HG03103 (cell line): ENCODE data around the gene MAPK11.

ENCODE experiments used
- ATAC-seq: cut with Tn5 transposase; IDR thresholded peaks from one replicate; pipeline ENCODE4 v1.9.1; 2021; ENCODE audit warnings: low read depth; ENCODE audit not compliant: unreplicated experiment

MAPK11 gene

DNA sequence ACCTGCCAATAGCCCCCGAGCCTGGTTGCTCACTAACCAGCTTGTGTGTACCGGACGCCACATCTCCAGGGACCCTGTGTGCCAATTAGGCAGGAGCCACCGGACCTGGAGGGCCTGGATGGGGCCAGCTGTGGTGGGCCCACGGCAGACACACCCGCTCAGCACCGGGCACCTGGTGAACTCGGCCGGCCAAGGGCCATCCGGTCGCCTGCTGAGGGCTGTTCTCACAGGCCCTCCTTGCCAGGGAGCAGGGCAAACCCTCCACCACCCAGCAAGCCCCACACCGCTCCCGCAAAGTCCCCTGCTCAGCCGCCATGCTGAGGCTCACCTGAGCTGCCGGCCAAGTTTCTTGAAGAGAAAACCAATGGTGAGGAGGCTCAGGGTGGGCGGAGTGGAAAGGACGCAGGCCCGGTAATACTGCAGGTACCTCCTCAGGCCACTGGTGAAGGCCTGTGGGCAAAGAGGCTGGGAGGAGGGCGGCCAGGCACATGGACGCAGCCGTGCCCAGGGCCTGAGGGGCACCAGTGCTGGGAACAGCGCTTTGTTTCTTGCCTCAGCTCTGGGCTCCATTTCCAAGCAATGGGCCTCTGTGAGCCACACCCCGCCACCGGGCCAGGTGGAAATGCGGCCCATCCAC is 42.5 kb downstream of the MAPK11 start:
- ATAC-seq: no peak

DNA sequence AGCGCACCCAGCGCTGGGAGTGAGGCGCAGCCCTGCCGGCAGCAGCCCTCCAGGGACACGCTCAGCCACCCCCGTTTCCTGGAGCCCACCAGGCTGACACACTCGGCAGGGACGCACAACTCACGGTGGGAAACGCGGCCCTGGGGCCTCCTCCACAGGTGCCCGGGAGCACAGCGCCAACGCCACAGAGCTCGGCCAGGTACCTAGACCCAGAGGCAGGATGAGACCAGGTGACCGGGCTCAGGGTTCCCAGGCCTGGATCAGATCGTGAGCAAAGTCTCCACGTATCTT is 43.4 kb downstream of the MAPK11 start:
- no peak for ATAC-seq

DNA sequence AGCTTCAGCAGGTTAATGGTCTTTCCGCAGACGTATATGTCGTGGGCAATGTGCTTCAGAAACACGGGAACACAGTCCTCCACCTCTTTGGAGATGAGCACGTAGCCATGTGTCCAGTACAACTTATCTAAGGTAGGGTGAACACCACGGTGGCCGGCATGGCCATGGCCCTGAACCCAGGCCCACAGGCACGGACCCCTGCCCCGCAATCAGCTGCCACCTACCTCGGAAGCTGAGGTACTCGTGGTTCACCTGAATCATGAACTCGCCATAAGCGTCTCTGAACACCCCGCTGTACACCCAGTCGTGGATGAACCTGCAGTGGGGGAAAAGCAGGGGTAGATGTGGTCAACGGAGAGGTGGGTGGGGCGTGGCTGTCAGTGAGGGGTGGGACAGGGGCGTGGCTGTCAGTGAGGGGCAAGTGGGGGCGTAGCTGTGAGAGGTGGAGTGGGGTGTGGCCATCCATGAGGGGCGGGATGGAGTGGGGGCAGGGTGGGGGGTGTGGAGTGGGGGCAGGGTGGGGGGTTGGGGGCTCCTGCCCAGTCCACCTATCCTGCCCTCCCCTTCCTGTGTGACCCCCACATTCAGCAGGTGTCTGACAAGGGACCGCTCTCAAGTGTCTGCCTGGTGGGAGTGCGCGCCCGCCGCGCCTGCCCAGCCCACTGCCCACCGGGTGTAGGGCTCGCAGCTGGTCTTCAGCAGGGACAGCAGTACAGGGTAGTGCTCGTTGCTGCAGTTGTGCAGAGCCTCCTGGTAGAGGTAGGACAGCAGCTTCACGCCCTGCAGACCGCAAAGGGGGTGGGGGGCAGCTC is 43.9 kb downstream of the MAPK11 start:
- ATAC-seq: no peak

DNA sequence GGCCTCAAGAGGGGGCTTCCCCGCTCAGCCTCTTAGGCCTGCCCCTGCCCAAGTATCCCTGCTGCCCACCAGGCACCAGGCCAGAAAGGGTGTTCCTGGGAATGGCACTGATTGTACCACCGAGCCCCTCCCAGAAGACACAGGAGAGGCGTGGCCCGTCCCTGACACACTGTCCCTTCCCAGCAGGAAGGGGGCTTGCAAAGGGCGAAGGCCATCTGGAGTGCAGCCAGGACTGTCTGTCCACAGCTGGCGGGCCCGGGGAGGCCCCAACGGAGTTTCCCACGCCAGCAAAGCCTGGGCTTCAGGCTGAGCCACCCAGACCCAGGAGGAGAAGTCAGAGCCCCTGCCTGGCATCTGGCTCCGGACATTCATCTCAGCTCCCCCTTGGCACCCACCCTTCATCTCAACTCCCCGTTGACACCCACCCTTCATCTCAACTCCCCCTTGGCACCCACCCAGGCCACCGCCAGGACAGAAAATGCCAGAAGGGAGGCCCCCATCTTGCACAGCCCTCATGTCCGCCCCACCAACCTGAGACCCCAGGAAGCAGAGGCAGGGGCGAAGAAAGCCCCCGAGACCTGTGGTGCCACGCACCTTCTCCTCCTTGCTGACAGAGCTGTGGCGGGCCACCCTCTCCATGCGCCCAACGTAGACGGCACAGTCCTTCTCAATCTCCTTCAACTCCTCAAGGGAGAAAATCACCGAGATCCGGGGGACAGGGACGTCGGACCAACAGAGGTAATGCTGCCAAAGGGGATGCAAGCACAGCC is 44.8 kb downstream of the MAPK11 start:
- ATAC-seq: no peak

DNA sequence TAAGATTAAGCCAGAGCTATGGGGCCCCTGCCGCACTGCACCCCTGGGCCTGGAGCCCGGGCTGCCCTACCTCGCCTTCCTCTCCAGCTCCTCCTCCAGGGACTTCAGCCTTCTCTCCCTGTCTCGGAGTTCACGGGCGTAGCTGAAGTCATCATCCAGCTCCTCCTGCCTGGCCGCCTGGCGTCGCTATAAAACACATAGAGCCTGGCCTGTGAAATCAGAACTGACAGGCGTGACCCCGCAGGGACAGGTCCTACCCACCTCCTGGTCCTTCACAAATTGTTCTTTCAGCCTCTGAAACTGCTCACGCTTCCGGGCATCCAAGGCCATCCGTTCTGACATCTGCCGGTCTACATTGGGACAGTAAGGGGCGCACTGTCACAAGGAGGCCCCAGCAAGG is 46.1 kb downstream of the MAPK11 start:
- no peak for ATAC-seq

DNA sequence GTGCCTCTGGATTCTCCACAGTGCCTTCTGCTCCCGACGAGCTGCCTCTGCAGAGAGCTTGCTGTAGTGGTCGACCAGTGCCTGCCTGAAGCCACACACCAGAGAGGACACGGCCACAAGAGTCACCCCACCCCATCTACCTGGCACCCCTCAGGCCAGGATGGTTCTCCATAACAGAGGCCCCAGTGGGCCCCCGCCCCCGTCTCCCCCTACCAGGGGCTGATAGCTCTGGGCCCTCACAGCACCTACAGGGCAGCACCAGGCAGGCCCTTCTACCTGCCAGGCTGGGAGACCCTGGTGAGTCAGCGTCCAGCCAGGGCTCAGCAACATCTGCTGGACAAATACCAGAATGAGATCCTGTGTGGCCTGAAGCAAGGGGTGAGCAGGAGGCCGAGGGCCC is 47.7 kb downstream of the MAPK11 start:
- ATAC-seq: no peak

DNA sequence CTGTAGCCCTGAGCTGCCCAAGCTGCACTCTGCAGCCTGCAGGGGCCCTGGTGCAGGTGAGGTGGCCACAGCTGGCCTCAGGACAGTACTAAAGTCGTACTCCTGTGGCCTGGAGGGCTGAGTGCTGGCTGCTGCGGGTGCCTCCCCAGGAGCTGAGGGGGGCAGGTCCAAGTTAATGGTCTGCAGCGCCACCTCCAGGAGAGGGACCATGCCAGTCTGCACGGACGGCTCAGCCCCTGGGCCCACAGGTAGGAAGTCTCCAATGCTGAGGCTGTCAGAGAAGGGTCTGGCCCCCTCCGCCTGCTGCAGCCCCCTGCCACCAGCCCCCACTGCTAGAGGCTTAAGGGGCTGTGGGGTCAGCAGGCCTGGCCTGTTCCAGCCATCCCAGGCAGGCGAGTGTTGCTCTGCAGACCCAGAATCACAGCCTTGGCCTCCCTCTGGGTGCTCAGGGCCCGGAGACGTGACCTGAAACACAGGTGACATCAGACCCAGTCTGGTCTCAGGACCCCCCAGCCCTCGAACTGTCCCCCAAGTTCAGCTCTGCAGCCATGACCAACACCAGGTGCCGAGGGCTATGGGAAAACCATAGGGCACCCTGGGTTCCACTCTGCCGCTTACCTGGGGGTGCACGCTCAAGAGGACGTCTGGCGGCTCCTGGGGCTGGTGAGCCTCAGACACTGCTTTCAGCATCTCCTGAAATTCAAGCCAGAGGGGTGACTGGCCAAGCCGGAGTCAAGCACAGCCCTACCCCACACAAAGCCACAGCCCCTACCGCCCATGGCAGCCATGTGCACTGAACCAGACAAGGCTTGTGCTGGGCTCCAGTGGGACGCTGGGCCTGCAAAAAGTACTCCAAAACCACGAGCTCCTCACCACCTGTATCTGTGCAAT is 48.5 kb downstream of the MAPK11 start:
- ATAC-seq: no peak

DNA sequence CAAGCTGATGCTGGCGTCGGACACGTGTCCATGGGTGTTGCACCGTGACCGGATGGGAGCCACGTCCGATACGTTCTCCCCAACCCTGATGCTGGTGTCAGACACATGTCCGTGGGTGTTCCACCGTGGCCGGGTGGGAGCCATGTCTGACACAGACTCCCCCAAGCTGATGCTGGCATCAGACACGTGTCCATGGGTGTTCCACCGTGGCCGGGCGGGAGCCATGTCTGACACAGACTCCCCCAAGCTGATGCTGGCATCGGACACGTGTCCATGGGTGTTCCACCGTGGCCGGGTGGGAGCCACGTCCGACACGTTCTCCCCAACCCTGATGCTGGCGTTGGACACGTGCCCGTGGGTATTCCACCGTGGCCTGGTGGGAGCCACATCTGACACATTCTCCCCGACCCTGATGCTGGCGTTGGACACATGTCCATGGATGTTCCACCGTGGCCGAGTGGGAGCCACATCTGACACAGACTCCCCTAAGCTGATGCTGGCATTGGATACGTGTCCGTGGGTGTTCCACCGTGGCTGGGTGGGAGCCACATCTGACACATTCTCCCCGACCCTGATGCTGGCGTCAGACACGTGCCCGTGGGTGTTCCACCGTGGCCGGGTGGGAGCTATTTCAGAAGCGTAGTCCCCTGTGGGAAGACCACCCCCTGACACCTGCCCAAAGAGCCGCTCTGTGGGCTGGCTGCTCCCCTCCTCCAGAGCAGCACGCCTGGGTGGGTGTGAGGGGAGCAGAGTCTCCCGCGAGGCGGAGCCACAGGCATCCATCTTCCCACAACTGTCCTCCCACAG is 49.4 kb downstream of the MAPK11 start:
- ATAC-seq: no peak

DNA sequence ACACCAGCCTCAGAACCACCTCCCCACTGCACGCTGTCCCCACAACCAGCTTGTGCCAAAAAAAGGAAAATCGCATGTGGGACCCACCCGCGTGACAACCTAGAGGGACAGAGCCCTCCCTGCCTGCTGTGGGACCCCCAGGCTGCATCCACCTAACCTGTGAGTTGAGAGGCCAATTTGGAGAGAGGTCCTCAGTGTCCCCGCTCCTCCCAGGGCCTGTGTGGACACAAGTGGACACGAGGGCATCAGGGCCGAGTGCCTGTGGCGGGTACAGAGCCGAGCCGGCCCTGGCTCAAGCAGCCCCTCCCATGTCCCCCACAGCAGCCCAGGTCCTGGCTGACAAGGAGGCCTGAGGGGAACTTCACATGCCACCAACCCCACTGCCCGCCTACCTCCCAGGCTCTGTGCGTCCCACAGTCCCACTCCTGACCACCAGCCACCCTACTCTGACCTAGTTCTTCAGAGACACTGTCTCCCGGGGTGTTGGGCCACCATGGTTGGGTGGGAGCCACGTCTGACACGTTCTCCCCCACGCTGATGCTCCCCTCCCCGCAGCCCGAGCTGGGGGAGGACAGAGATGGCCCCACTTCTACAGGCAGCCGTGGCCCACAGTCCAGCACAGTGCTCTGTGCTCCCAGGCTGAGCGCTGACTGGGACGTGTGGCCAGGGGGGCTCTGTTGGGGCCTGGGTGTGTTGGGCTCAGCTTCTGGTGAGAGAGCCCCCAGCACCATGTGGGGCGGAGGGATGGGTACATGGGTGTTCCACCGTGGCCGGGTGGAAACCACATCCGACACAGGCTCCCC is 50.2 kb downstream of the MAPK11 start:
- no peak for ATAC-seq

DNA sequence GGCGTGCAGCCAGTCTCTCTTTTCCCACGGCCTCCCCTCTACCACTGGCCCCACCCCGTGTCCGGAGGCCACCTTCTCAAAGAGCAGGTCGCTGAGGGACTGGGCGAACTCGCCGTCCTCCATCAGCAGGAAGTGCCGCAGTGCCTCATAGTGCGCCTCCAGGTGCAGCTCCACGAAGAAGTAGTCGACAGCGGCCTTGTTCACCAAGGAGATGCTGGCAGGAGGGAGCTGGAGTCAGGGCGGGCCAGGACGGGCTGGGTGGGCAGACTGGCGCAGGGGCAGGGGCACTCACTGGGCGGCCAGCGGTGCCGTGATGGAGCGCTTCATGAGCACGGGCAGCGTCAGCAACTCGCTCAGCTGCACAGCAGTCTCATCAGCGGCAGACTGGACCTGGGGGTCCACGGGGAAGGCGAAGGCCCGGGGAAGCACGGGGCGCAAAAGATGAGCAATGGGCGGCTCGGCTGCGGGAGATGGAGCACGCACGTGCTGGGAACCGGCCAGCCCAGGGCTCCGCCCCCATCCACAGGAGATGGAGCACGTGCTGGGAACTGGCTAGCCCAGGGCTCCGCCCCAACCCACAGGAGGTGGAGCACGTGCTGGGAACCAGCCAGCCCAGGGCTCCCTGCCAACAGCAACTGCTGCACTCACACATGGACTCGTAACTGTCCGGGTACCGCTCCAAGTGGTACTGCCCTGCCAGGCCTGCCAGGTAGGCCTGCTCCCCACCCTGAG is 51.0 kb downstream of the MAPK11 start:
- no peak for ATAC-seq

DNA sequence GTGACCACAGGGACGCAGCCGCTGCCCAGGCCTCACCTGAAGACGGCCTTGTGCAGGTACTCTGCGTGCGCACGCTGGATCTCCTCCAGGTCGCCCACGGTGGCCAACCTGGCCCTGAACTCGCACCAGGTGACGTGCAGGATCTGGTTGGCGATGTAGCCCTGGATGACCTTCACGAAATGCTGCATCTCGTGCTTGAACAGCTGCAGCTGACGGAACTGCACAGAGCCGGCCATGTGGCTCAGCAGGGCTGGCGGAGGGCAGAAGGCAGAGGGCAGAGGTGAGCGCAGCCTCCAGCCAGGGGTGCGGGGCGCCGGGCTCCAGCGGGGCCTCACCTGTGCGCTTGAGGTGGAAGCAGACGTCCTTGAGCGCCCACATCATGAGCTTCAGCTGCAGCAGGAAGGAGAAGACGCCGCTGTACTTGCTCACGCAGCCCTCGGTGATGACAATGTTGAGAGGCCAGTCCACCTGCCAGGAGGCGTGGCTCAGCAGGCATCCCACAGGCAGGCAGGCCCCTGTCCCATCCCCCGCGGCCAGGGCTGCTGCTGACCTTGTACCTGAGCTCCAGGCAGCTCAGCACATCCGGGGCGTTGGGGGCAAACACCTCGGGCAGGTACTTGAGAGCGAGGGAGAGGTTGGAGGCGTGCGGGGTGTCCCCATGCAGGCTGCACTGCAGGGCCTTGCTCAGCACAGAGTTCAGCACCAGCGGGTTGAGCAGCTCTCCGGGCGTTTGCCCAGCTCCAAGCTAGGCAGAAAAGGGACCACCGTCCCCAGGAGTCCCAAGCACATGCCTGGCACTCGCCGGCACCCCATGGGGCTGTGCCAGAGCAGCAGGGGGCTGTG is 51.8 kb downstream of the MAPK11 start:
- ATAC-seq: no peak

DNA sequence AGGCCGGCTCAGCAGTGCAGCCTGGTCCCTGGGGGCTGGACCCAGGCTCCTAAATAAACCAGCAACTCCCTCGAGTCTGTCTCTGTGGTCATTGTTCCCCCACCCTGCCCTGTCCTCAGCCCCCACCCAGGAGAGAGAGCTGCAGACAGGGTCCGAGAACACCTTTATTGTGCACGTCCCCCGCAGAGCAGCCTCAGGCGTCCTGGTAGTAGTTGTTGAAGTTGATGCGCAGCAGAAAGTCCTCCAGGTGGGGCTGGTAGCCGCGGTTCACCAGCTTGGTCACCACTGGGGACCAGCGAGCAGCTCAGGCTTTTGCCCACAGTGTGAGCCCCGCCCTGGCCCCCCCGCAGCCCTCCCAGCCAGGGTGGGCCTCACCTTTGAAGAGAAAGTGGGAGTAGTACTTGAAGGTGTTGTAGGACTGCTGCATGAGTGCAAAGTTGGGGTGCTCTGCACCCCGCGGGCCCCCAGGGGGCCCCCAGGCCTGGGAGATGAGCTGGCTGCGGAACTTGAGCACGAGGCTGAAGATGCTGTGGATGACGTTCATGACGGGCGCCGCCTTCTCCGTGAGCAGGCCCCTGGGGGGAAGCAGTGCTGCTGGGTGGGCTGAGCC is 52.5 kb downstream of the MAPK11 start:
- no peak for ATAC-seq

DNA sequence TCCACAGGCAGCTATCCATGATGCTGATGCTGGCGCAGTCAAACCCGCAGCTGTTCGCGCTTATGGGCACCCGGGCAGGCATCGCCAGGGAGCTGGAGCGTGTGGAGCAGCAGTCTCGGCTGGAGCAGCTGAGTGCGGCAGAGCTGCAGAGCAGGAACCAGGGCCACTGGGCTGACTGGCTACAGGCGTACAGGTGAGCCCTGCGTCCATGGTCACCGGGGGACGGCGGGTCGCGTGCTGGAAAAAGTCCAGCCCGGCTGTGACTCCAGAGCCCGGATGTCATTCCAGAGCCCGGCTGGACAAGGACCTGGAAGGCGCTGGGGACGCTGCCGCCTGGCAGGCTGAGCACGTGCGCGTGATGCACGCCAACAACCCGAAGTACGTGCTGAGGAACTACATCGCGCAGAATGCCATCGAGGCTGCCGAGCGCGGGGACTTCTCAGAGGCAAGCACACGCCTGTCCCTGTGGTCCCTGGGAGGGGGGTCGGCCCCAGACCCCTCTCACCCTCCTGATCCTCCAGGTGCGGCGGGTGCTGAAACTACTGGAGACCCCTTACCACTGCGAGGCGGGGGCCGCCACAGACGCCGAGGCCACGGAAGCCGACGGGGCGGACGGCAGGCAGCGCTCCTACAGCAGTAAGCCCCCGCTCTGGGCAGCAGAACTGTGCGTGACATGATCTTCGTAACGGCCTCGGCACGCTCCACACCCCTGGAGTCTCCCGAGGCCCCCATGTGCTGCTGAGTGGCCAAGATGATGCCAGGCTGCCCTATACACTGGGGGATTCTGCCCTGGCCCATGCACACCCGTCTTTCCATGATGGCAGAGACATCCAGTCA is 53.3 kb downstream of the MAPK11 start:
- ATAC-seq: no peak

DNA sequence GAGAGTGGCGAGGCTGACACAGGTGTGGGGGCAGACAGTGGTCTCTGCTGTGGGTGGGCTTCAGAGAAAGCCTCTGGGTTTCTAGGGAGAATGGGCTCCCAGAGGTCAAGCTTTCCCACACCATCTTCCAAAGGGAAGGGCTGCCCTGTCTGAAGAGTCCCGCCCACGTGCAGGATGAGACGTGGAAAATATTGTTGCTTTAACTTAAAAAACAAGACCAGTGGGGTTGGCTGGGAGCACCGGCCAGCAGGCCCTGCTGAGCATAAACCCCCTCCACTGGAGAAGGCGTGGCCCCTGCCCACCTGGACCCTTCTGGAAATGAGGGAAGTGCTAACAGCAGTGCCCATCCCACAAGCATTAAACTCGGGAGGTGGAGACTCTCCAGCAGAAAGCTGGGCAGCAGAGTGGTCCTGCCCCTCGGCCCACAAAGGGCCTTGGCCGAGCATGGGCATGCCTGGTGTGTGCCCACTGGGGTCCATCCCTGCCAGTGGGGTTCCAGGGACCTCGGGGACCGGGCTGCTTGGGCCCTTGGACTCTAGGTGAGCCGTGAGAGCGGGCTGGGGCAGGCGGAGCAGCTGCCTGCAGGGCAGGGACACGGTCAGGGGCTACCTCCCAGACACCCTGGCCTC is 54.0 kb downstream of the MAPK11 start:
- no peak for ATAC-seq

DNA sequence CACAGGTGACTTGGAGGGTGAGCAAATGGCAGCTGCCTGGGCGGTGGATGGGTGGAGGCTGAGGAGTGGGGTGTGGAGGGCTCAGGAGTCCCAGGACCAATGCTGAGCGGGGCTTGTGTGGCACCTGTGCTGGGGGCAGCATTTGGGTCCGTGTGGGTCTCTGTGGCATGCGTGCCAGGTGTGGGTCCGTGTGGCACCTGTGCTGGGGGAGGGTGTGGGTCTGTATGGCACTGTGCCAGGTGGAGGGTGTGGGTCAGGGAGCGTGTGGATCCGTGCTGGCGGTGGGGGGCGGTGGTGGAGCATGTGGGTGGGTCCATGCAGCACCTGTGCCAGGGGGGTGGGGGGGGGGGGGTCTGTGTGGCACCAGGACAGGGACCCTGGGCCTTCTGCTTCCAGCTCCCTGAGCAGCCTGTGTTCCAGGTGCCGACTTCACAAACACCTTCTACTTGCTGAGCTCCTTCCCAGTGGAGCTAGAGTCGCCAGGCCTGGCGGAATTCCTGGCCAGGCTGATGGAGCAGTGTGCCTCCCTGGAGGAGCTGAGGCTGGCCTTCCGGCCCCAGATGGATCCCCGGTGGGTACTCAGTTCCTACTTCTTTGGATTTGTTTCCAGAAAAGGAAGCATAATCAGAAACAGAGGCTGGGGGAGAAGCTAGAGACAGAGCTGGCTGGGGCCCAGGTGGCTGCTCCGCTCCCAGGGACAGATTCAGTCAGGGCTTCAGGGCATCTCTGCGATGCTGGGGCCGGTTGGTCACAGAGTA is 54.7 kb downstream of the MAPK11 start:
- no peak for ATAC-seq
